ENCODE data around the gene CCDC50.

CCDC50 gene

DNA sequence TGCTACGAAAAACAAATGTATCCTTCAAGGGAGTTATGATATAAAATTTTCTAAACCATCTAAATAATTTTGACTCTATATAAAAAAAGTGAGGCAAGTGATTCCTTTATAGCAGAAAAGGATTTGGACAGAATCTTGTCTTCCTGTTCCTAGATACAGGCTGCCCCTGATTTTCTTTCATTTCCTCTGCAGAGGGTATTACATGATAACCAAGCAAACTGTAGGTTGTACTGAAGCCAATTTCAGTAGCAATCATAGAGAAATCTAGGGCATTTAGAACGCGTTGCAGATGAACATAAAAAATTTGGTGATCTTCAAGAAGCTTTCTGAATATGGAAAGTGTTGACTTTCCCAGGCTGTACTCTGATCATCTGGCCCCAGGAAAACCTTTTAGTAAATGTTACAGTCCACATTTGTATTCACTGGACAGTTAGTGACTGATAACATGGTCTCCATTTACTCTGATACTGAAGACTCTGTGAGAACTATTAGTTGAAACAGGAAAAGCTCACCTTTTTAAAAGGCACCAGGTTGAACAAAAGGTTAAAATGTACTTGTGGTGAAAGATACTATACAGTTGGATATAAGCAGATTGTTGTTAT is 10.2 kb downstream of the CCDC50 start:
- Histone ChIP-seq H3K27ac (no peak overlapping the region), H3K36me3 (ENCODE audit: insufficient read depth) (no peaks in the 10 kb centered on the region), H3K79me2 (ENCODE audit: insufficient read depth, low read depth) (peaks cover 98% of the 10 kb centered on the region), H3K4me3 (IDR thresholded peaks at IDR 0.05; ENCODE audit: insufficient read depth, low read depth, low read length) (no peak overlapping the region), H3K4me2 (no peak overlapping the region), H3K4me1 (ENCODE audit: low read depth, poor library complexity, severe bottlenecking) (peaks cover 16% of the 10 kb centered on the region), H4K20me1 (ENCODE audit: insufficient read depth) (peaks cover 4% of the 10 kb centered on the region; the same call in 1 of the 2 replicates), H3K27me3 (ENCODE audit: insufficient read depth, low read depth) (no peaks in the 10 kb centered on the region), H2AFZ (ENCODE audit: low read depth) (no peak overlapping the region), H3K9ac (no peak overlapping the region)
- TF ChIP-seq CTCF (conservative IDR thresholded peaks at IDR 0.05; ENCODE audit: low read depth, low read length) = no peak

- no peak overlapping the region for H3K4me3 ChIP-seq (IDR thresholded peaks at IDR 0.05; ENCODE audit: insufficient read depth, low read depth, low read length)
- H4K20me1 ChIP-seq (ENCODE audit: insufficient read depth) = peaks cover 4% of the 10 kb centered on the region; the same call in 1 of the 2 replicates
- peaks cover 25% of the 10 kb centered on the region for H3K4me1 ChIP-seq (ENCODE audit: low read depth, poor library complexity, severe bottlenecking)
- no peaks in the 10 kb centered on the region for H3K36me3 ChIP-seq (ENCODE audit: insufficient read depth)
- H3K4me2 ChIP-seq = no peak overlapping the region
- no peak overlapping the region for H2AFZ ChIP-seq (ENCODE audit: low read depth)
- peaks cover 98% of the 10 kb centered on the region for H3K79me2 ChIP-seq (ENCODE audit: insufficient read depth, low read depth)
- TF ChIP-seq CTCF (conservative IDR thresholded peaks at IDR 0.05; ENCODE audit: low read depth, low read length) = no peak
- H3K27ac ChIP-seq = no peak overlapping the region
- H3K9ac ChIP-seq = no peak overlapping the region
- H3K27me3 ChIP-seq (ENCODE audit: insufficient read depth, low read depth) = no peaks in the 10 kb centered on the region
Observed at GRCh38 chr3:191340351-191340750, 11.2 kb downstream of the CCDC50 start.

DNA sequence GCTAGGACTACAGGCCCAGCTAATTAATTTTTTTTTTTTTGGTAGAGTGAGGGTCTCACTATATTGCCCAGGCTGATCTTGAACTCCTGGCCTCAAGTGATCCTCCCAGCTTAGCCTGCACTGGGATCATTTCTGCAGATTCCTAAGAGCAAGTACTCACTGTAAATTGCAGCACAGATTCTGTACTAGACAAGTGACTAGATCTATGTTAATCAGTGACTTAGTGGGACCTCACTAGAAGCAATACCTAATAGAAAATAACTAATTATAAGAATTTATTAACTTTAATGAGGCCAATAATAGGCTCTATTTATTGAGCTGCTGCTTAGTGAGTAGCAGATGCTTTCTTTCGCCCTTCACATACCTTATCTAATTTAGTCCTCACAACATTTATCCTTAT is 11.8 kb downstream of the CCDC50 start:
- peaks cover 98% of the 10 kb centered on the region for H3K79me2 ChIP-seq (ENCODE audit: insufficient read depth, low read depth)
- no peaks in the 10 kb centered on the region for H3K36me3 ChIP-seq (ENCODE audit: insufficient read depth)
- H3K4me1 ChIP-seq (ENCODE audit: low read depth, poor library complexity, severe bottlenecking) = peaks cover 32% of the 10 kb centered on the region
- no peak overlapping the region for H3K4me2 ChIP-seq
- no peak overlapping the region for H3K4me3 ChIP-seq (IDR thresholded peaks at IDR 0.05; ENCODE audit: insufficient read depth, low read depth, low read length)
- H3K9ac ChIP-seq = no peak overlapping the region
- H4K20me1 ChIP-seq (ENCODE audit: insufficient read depth) = peaks cover 4% of the 10 kb centered on the region; the same call in 1 of the 2 replicates
- no peak for TF ChIP-seq CTCF (conservative IDR thresholded peaks at IDR 0.05; ENCODE audit: low read depth, low read length)
- no peak overlapping the region for H2AFZ ChIP-seq (ENCODE audit: low read depth)
- no peaks in the 10 kb centered on the region for H3K27me3 ChIP-seq (ENCODE audit: insufficient read depth, low read depth)
- no peak overlapping the region for H3K27ac ChIP-seq

DNA sequence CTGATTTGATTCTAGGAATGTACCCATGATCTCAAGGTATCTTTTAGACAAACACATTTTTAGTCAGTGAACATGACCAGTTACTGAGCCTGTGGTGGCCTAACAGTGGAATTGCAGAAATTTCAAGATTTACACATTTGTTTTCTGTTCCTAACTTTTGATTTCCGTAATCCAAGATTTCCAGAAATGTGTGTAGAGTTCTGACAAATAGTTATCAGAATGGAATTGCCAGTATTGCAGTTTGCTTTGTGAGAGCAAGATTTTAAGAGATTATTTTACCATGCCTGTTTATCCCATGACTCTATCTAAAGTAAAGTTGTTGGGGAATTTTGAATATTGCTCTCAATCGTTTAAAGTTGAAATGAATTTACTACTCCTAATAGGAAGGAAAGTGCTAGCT is 12.8 kb downstream of the CCDC50 start:
- Histone ChIP-seq H3K4me3 (IDR thresholded peaks at IDR 0.05; ENCODE audit: insufficient read depth, low read depth, low read length) (no peak overlapping the region), H3K4me1 (ENCODE audit: low read depth, poor library complexity, severe bottlenecking) (peaks cover 32% of the 10 kb centered on the region), H2AFZ (ENCODE audit: low read depth) (no peak overlapping the region), H3K79me2 (ENCODE audit: insufficient read depth, low read depth) (peaks cover 98% of the 10 kb centered on the region), H3K27me3 (ENCODE audit: insufficient read depth, low read depth) (no peaks in the 10 kb centered on the region), H3K9ac (no peak overlapping the region), H3K4me2 (no peak overlapping the region), H3K36me3 (ENCODE audit: insufficient read depth) (no peaks in the 10 kb centered on the region), H4K20me1 (ENCODE audit: insufficient read depth) (peaks cover 4% of the 10 kb centered on the region; the same call in 1 of the 2 replicates), H3K27ac (no peak overlapping the region)
- no peak for TF ChIP-seq CTCF (conservative IDR thresholded peaks at IDR 0.05; ENCODE audit: low read depth, low read length)
